HG03439 (cell line): Measurements from ENCODE around the gene BUB1.
"Not testable (repeated sequence)": the region's sequence is repeated elsewhere in the genome, so short reads cannot be mapped to it uniquely, and the experiment has no call there.

Source experiments
- ATAC-seq: cut with Tn5 transposase; IDR thresholded peaks from one replicate; pipeline ENCODE4 v1.9.1; 2021; ENCODE audit warnings: mild to moderate bottlenecking, moderate library complexity; ENCODE audit not compliant: unreplicated experiment

Gene BUB1

DNA sequence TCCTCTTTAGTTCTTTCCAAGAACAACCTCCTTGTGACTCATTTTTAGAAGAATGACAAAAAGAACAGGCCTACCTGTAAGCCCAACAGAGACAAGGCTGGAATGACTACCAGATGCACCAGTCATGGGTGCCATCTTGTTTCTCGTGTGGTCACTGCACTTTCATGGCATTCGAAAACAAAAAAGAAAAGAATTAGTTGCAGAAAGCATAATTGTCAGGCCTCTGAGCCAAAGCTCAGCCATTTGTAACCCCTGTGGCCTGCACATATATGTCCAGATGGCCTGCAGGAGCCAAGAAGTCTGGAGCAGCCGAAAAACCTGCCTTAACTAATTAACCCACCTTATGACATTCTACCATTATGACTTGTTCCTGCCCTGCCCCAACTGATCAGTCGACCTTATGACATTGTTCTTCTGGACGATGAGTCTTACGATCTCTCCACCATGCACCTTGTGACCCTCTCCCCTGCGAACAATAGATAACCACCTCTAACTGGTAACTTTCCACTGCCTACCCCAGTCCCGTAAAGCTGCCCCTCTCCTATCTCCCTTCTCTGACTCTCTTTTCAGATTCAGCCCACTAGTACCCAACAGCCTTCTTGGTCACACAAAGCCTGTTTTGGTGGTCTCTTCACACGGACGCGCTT lies 13.9 kb upstream of the BUB1 start:
- ATAC-seq: no peak

GRCh38 chr2:110690083-110690965 lies 12.5 kb upstream of the BUB1 start:
- ATAC-seq: no peak

GRCh38 chr2:110688594-110689091 lies 10.8 kb upstream of the BUB1 start:
- ATAC-seq: no peak

GRCh38 chr2:110687775-110688484 lies 10.1 kb upstream of the BUB1 start:
- ATAC-seq: not testable (repeated sequence)

GRCh38 chr2:110682872-110683271 lies 5.0 kb upstream of the BUB1 start:
- no peak for ATAC-seq

- no peak for ATAC-seq
These were observed 4.4 kb upstream of the BUB1 start for GRCh38 chr2:110682267-110682666.

- no peak for ATAC-seq
These were observed 2.8 kb upstream of the BUB1 start for GRCh38 chr2:110680709-110681108.

GRCh38 chr2:110679865-110680264 lies 2.0 kb upstream of the BUB1 start:
- ATAC-seq: no peak

DNA sequence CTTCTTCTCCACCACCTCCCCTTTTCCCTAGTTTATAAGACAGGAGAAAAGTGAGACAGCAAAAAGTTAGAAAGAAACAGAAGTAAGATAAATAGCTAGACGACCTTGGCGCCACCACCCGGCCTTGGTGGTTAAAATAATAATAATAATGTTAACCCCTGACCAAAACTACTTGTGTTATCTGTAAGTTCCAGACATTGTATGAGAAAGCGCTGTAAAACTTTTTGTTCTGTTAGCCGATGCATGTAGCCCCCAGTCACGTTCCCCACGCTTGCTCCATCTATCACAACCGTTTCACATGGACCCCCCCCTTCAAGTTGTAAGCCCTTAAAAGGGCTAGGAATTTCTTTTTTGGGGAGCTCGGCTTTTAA lies 1.5 kb upstream of the BUB1 start:
- no peak for ATAC-seq

DNA sequence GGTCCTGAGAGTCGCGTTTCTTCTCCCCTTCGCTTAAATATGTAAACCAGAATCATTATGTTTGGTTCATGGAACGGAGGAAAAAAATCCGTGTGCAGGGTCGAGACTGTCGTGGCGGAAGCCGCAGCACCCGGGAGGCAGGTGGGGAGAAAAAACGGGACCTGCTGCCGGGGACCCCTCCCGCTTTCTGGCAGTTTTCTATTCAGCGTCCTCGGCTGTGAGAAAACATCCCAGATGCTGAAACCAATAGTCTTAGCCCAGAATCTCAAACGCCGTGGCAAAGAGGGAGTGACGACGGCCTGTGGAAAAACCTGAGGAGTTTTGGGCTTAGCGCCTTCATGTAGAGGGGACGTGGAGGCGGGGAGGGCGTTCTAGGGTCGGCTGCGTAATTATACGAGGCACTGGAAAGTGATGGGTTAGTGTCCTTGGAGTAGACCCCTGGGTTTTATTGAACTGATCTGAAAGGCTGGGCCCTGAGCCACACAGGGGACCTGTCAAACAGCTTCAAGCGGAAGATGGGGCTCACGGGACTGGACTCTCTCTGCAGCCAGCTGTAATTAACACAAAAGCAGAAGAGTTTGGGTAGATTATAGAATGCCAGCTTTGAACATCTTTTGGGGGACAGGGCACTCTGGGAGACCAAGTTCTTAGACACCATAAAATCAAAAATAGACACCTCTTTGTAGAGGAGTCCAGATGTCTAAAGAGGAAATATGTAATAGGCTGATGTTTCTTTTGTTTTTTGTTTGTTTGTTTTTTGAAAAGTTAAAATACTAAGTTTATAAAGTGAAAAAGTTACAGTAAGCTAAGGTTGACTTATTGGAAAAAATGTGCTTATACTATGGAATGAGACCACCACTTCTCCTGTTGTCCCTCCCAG lies 834 bp upstream of the BUB1 start:
- ATAC-seq: no peak

GRCh38 chr2:110677080-110677479 lies 783 bp downstream of the BUB1 start:
- no peak for ATAC-seq

GRCh38 chr2:110675679-110676078 lies 2.2 kb downstream of the BUB1 start:
- peak; percentile 1 for ATAC-seq

GRCh38 chr2:110674620-110675555 lies 3.0 kb downstream of the BUB1 start:
- ATAC-seq: peak; percentile 87

- ATAC-seq: no peak
These were observed 4.7 kb downstream of the BUB1 start for GRCh38 chr2:110673201-110673600.

GRCh38 chr2:110670826-110671225 lies 7.0 kb downstream of the BUB1 start:
- ATAC-seq: no peak

DNA sequence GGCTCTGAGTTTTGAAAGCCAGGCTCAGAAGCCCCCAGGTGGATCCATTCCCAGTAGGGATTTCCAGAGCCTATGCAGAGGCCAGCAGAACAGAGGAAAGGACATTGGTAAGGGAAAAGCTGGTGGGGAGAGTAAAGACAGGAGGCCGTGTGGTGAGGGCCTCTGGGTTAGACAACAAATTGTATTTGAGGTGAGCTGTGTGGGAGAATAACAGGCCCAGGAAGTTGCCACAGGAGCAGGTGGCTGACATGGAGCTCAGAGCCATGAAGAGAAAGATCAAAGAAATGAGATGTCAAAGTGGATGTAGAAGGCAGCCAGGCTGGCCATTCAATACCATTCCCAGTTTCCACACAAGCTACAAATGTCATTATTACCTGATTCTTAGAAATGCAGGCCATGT lies 8.8 kb downstream of the BUB1 start:
- no peak for ATAC-seq

DNA sequence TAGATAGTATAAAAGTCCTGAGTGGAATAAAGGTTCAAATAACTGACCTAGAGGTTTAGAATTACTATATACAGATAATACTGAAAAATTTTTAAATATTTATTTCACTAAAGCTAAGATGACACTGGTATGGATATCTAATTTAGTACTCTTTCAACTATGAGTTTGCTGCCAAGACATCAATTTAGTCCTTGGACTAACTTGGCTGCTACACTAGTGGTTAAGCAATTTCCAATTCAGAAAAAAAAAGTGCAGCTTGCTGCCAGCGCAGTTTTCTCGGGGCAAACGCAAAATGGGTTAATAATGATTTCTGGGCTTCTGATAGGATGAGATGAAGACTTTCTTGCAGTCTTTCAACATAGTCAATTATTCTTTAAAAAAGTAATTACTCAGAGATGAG lies 10.8 kb downstream of the BUB1 start:
- no peak for ATAC-seq

DNA sequence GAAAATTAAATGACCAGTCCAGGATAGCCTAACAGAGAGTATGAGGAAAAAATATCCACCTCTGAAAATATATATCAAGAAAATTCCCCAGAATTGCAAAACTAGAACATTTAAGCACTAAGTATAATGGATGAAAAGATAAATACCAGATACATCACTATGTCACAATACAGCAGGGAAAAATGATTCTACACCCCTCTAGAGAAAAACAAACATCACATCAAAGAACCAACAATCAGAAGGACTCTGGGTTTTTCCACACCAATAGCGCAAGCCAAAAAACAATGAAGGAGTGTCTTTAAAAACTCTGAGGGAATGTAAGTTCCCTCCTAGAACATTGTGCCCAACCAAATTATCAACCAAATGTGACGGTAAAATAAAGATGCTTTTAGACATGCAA lies 13.7 kb downstream of the BUB1 start:
- no peak for ATAC-seq

DNA sequence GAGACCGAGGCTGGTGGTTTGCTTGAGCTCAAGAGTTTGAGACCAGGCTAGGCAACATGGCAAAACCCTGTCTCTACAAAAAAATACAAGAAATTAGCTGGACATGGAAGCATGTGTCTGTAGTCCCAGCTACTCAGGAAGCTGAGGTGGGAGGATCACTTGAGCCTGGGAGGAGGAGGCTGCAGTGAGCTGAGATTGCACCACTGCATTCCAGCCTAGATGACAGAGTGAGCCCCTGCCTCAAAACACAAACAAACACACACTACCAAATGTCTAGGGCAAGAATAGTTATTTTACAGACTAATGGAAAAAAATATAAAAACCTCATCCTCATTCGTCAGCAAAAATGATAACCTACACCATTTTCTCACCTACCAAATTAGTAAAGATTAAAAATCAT lies 15.3 kb downstream of the BUB1 start:
- no peak for ATAC-seq

- no peak for ATAC-seq
These were observed 17.3 kb downstream of the BUB1 start for GRCh38 chr2:110660558-110660957.
